ENCODE results near the gene SYMPK.

- TF ChIP-seq EZH2 (IDR thresholded peaks at IDR 0.05; ENCODE audit: borderline replicate concordance) (no peak), CTCF (IDR thresholded peaks at IDR 0.05; ENCODE audit: poor library complexity) (no peak)
These were observed 13.7 kb upstream of the SYMPK start for GRCh38 chr19:45876411-45877197.

Measured in hepatocyte (in vitro differentiated cells).